Keratinocyte (primary cell): ENCODE data around the gene PTPRN2.

ENCODE experiments used
- CTCF ChIP-seq, 3 experiments: IDR thresholded peaks in 1 of 3; conservative IDR thresholded peaks in 1 of 3; optimal IDR thresholded peaks in 1 of 3; 2 replicates in 2 of 3; 3 replicates in 1 of 3; pipeline versions ENCODE3 to v1.5.1; 2011; ENCODE audit warnings: low read length in 3 of 3, mild to moderate bottlenecking in 3 of 3, moderate library complexity in 2 of 3, control low read depth in 1 of 3, inconsistent platforms in 1 of 3; ENCODE audit not compliant: insufficient read depth in 2 of 3; ENCODE audit errors: extremely low read depth in 1 of 3
- EZH2 ChIP-seq: IDR thresholded peaks from one replicate; pipeline ENCODE4 v1.6.1; 2012; ENCODE audit warnings: inconsistent platforms, mild to moderate bottlenecking, low read length, moderate library complexity

DNA sequence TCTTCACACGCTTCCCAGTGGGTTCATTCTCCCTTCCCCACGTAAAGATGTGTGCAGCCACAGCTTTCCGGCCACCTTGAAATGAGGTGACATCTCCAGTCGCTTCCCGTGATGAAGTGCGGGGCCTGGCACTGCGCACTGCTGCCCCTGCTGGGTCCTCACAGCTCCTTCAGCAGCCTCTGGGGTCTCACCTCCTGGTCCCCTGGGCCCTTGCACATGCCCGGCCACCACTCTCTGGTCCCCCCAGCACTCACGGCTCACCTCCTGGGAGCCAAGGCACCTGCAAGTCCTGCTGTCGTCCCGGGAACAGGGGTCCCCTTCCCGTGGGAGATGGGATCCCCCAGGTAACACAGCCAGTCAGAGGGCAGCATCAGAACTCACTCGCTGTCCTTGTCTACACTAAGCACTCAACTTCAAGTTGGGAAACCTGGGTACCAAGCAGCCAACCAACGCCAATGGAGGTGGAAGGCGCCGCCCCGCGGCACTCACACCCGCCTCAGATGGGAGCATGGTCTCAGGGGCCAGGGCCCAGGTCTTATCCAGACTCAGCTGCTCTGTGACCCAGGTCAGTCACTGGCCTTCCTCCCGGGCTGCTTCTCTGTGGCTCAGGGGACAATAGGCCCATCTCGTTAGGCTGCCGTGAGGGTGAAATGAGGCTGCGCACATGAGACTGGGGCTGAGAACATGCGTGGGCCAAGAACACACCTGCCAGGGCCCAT, 176.2 kb downstream of the PTPRN2 start:
- TF ChIP-seq CTCF (optimal IDR thresholded peaks at IDR 0.05 in 1 of 3, IDR thresholded peaks at IDR 0.05 in 1 of 3, conservative IDR thresholded peaks at IDR 0.05 in 1 of 3; ENCODE audit: extremely low read depth in 1 of 3, insufficient read depth in 2 of 3, low read length in 3 of 3): no peak
- no peak for TF ChIP-seq EZH2
